Stimulated activated CD4-positive, alpha-beta T cell treated with anti-CD3 and anti-CD28 coated beads, Interleukin-15, amount 100 ng/mL, for 24 hours (primary cell): ENCODE measurements around the gene ZCCHC14.

Experiments used
- DNase-seq: peaks from one replicate; pipeline ENCODE4 v3.0.0-alpha.2; 2020

The ZCCHC14 gene

GRCh38 chr16:87451563-87452210, 41.1 kb downstream of the ZCCHC14 start:
- no peak for DNase-seq

GRCh38 chr16:87448866-87449265, 44.0 kb downstream of the ZCCHC14 start:
- DNase-seq, result no peak

GRCh38 chr16:87447323-87447722, 45.5 kb downstream of the ZCCHC14 start:
- DNase-seq, result no peak

GRCh38 chr16:87446479-87446878, 46.3 kb downstream of the ZCCHC14 start:
- no peak for DNase-seq

GRCh38 chr16:87445486-87445885, 47.3 kb downstream of the ZCCHC14 start:
- DNase-seq, result no peak

- DNase-seq, result no peak
These were observed 48.9 kb downstream of the ZCCHC14 start for GRCh38 chr16:87443964-87444363.

GRCh38 chr16:87443016-87443415, 49.8 kb downstream of the ZCCHC14 start:
- no peak for DNase-seq

- DNase-seq, result no peak
These were observed 50.2 kb downstream of the ZCCHC14 start for GRCh38 chr16:87442581-87442966.

- no peak for DNase-seq
These were observed 50.8 kb downstream of the ZCCHC14 start for GRCh38 chr16:87441886-87442580.

- no peak for DNase-seq
These were observed 52.9 kb downstream of the ZCCHC14 start for GRCh38 chr16:87439926-87440325.

- no peak for DNase-seq
These were observed 54.2 kb downstream of the ZCCHC14 start for GRCh38 chr16:87438611-87438985.

- no peak for DNase-seq
These were observed 54.8 kb downstream of the ZCCHC14 start for GRCh38 chr16:87437911-87438610.

GRCh38 chr16:87437327-87437726, 55.5 kb downstream of the ZCCHC14 start:
- no peak for DNase-seq

- peak; percentile 67 for DNase-seq
These were observed 56.3 kb downstream of the ZCCHC14 start for GRCh38 chr16:87436225-87437172.

GRCh38 chr16:87435372-87436224, 57.2 kb downstream of the ZCCHC14 start:
- DNase-seq, result no peak

- DNase-seq, result no peak
These were observed 58.6 kb downstream of the ZCCHC14 start for GRCh38 chr16:87434146-87434667.

- DNase-seq, result no peak
These were observed 60.4 kb downstream of the ZCCHC14 start for GRCh38 chr16:87432330-87432915.

GRCh38 chr16:87431926-87432325, 60.9 kb downstream of the ZCCHC14 start:
- no peak for DNase-seq

GRCh38 chr16:87426423-87427215, 66.2 kb downstream of the ZCCHC14 start:
- no peak for DNase-seq

- no peak for DNase-seq
These were observed 66.9 kb downstream of the ZCCHC14 start for GRCh38 chr16:87425941-87426340.
